Measurements from ENCODE around the gene LRBA.

GRCh38 chr4:150371869-150372268, 643.2 kb downstream of the LRBA start:
- TF ChIP-seq CTCF (IDR thresholded peaks at IDR 0.05) (no peak), POLR2A (IDR thresholded peaks at IDR 0.05) (no peak)

Data from body of pancreas (tissue), 4 donors.